OCI-LY7 (cell line): ENCODE data around the gene PPP1R9A.

Source experiments
- EZH2phosphoT487 ChIP-seq: fragments of 200-600 bp; sonication (generic); IDR thresholded peaks from 2 replicates; pipeline ENCODE4 v1.6.1; 2018; ENCODE audit warnings: low read depth, borderline replicate concordance, mild to moderate bottlenecking, mixed run types, antibody characterized with exemption, low read length, moderate library complexity, mixed read lengths
- TF ChIP-seq, protein P1 (sequence below): fragments of 200-600 bp; sonication (generic); conservative IDR thresholded peaks from 2 replicates; pipeline ENCODE4 v1.5.1; 2014; ENCODE audit warnings: mild to moderate bottlenecking, antibody characterized with exemption, low read length, moderate library complexity, mixed read lengths

DNA sequence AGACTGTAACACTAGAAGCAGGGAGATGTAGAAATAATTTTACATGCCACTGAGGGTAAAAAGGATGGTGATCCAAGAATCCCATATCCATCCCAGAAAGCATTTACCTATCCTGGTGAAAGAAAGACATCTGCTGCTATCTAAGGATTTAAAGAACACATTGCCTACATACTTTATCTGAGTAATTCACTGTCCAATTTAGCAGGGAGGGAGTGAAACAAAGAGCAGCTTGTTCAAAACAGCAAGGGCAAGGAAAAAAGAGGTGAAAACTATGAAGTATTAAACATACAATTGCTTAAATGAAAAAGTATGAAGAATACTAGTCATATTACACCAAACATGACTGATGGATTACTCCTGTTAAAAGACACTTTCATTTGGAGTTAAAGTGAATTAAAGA lies 206.2 kb downstream of the PPP1R9A start:
- no peak for TF ChIP-seq EZH2phosphoT487
- TF ChIP-seq, protein P1, sequence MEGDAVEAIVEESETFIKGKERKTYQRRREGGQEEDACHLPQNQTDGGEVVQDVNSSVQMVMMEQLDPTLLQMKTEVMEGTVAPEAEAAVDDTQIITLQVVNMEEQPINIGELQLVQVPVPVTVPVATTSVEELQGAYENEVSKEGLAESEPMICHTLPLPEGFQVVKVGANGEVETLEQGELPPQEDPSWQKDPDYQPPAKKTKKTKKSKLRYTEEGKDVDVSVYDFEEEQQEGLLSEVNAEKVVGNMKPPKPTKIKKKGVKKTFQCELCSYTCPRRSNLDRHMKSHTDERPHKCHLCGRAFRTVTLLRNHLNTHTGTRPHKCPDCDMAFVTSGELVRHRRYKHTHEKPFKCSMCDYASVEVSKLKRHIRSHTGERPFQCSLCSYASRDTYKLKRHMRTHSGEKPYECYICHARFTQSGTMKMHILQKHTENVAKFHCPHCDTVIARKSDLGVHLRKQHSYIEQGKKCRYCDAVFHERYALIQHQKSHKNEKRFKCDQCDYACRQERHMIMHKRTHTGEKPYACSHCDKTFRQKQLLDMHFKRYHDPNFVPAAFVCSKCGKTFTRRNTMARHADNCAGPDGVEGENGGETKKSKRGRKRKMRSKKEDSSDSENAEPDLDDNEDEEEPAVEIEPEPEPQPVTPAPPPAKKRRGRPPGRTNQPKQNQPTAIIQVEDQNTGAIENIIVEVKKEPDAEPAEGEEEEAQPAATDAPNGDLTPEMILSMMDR = no peak
